HG02588 (cell line): ENCODE results near the gene PERM1.

Experiments used
- ATAC-seq: cut with Tn5 transposase; IDR thresholded peaks from one replicate; pipeline ENCODE4 v1.9.1; 2021; ENCODE audit warnings: mild to moderate bottlenecking, moderate library complexity; ENCODE audit not compliant: unreplicated experiment

The PERM1 gene

DNA sequence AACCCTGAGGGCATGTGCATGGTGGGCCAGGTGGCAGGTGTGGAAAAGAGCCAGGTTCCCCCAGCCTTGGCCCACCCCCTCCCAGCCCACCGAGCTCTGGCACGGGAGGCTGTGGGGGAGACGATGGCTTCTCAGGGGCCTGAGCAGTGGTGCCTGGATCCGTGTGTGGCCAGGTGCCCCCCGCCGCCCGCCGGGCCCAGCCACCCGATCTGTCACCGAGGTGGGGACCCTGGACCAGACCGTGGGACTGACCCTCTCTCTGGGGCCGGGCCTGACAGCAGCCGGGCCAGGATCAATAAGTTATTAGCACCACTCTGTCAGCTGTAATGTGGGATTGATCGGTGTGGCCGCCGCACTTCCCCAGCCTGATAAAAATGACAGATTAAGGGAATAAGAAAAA, 44.4 kb downstream of the PERM1 start:
- no peak for ATAC-seq

DNA sequence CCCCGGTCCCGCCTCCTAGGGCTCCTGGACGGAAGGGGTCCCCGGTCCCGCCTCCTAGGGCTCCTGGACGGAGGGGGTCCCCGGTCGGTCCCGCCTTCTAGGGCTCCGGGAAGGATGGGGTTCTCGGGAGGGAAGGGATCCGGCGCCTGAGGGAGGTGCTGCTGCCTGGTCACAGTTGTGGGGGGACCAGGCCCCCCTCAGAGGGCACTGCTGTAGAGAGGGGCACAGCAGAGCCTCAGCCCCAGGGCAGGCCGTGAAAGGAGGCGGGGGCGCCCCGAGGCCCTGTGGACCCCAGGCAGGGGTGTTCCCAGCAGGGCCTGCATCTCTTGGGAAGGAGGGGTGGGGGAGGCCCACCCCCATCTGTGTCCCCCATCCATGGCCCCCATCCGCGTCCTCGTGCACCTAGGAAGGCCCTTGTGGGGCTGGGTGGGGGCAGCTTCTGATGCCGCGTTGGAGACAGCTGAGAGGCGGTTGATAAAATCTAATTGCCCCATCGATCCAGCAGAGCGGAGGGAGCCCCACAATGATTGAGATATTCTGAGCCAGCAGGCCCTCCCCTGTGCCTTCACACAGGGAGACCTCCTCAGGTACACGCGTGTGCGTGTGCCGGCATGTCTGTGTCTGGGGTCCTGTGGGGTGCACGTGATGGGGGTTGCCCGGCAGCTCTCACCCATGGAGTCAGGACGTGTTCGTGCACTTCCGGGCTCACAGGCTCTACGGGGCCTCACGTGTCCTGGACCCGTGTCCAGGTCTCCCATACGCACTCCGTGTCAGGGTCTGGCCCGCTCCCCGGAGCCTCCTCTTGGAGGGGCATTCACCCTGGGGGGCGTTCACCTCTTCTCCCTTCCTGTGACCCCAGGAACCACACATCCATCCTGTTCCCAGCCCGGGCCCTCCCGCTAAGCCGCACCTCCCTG, 45.3 kb downstream of the PERM1 start:
- ATAC-seq: no peak

DNA sequence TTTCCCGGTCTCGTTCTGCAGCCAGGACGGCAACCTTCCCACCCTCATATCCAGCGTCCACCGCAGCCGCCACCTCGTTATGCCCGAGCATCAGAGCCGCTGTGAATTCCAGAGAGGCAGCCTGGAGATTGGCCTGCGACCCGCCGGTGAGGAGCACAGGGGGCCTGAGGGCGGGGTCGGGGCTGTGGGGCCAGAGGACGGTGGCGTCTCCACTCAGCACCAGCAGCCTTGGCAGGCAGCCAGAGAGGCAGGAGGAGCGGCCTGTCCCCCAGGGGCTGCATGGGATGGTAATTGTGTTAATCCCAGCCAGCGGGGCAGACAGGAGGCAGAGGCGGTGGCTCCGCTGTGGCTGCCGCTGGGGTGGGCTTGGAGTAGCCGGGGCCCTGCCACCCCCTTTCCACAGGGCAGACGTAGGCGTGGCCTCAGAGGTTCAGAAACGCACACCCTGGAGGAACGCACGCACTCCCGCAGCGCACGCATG, 46.1 kb downstream of the PERM1 start:
- no peak for ATAC-seq

DNA sequence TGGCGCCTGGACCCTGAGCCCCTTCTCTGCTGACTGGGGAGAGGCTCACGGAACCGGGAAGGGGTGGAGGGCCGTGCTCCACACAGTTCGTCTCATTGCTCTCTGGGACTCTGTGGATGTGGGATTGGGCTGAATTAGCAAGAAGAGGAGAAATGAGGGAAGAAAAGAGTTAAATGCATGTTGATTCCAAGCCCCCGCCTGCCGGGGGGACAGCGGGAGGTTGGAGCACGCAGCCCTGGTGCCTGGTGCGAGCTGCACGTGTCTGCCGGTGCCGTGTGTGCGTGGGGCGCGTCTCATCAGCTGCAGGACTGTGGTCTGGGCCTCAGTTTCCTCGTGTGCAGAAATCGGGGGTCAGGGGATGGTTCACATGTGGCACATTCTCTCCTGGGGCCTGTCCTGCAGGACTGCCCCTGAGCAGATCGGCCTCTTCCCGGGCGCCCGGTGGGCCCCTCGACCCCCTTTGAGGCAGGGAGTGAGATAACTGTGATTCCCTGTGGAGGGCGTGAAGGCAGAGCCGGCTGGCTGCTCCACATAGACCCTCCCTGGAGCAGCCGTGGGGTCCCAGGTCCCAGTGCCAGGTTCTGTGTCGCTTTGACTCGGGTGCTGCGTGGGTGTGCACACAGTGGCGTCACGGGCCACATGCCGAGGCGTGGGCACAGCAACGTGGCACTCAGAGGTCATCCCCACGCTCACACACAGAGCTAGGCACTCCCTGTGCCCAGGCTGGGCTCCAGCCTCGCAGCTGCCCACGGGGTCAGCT, 46.7 kb downstream of the PERM1 start:
- ATAC-seq: no peak

DNA sequence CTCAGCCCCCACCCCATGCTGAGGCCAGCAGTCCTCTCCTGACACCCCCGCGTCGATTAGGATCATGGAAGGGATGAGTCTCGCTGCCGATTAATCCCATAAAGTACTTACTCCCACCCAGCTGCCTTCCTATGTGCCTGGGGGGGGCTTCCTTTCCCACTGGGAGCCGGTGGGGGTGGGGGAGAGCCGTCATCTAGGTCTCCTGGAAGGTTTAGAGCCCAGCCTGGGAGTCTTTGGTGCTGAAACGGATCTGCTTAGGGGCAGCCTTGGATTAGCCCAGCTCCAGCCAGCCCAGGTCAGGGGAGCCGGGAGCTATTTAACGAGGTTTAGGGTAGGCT, 48.3 kb downstream of the PERM1 start:
- ATAC-seq: no peak

DNA sequence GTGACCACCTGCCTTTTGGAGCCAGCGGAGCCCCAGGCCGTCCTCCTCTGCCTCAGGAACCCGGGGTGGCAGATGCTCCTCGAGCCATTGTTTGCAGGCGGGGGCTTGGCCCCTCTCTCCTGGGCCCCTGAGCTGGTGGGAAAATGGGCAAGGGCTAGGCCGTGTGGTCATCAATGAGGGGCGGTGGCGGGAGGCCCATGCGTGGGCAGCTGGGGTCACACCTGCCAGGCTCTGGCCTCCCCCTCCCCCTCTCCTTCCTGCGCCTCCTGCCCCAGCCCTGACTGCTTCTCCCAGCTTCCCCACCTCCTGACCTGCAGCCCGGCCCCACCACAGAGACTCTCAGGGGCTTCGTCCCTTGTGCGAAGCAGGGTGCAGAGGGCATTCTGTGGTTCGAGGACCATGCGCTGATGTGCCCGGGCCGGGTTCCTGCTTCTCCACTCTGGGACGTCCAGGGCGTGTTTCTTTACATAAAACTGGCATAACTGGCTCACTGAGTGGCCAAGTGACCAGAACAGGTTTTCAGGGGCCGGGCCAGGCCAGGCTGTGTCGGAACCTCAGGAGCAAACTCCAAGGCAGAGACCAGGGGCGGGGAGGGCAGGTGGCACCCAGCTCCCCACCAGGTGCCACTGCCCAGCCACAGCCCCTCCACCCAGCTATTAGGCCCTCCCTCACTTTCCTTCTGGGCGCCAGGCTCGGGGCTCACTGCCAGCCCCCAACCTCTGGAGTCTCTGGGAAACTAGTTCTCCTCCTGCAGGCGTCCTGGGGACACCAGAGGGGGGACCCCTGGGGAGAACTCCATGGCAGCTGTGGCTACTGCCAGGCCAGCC, 48.9 kb downstream of the PERM1 start:
- ATAC-seq: no peak

DNA sequence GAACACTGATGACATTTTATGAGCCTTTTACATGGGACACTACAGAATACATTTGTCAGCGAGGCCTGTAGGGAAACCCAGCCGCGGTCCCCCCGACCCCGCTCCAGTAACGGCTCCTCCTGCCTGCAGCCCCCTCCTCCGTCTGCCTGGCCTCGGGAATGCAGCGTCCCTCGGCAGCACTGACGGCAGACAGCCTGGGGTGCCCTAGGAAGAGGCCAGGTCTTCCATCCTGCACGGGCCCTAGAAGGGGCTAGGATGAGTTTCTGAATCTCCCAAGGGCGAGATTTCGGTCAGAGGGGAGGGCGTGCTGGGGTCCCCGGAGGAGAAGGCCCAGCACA, 49.8 kb downstream of the PERM1 start:
- no peak for ATAC-seq

DNA sequence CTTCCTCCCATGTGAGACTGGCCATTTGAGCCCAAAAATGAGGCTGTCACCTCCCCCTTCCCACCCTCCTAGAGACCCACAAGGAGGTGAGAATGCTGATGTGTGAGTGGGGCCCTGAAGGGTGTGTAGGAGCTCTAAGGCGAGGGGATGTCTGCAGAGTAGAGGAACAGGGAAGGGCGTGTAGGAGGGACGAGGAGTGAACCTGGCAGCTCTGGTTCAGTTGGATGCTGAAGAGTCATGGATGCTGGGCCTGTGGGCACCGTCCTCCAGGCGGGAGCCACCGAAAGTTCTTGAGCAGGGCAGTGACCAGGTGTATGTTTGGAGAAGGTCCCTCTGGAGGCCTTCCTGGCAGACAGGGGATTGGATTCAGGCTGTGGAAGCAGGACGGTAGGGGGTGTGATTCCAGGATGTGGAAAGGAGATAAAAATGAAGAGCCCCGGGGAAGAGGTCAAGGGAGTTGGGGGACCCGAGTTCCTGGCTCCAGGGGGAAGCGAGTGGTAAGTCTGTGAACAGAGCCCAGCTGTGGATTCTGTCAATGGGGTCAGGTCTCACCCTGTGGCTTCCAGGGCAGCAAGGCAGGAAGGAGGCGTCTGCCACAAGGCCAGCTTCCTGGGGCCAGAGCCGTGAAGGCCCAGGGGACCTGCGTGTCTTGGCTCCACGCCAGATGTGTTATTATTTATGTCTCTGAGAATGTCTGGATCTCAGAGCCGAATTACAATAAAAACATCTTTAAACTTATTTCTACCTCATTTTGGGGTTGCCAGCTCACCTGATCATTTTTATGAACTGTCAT, 50.3 kb downstream of the PERM1 start:
- no peak for ATAC-seq

DNA sequence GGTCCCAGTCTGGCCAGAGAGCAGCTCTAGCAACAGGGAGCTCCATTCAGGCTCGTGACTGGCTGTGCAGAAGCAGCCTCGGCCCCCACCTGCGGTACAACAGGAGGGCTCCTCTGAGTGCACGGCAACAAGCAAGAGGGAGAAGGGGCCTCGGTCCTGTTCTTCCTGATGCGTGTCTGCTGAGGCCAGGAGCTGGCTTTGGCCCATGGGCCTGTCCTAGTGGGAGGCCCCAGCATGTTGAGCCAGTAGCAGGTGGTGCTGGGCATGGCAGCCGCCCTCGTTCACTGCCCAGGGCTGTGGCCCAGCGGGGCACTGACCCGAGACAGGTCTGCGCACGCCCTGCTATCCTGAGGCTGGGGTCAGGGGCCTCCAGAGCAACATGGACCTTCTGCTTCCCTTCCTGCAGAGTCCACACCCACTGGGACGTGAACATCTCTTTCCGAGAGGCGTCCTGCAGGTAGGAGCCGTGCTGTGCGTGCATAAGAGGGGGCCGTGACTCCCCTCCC, 51.2 kb downstream of the PERM1 start:
- ATAC-seq: no peak

DNA sequence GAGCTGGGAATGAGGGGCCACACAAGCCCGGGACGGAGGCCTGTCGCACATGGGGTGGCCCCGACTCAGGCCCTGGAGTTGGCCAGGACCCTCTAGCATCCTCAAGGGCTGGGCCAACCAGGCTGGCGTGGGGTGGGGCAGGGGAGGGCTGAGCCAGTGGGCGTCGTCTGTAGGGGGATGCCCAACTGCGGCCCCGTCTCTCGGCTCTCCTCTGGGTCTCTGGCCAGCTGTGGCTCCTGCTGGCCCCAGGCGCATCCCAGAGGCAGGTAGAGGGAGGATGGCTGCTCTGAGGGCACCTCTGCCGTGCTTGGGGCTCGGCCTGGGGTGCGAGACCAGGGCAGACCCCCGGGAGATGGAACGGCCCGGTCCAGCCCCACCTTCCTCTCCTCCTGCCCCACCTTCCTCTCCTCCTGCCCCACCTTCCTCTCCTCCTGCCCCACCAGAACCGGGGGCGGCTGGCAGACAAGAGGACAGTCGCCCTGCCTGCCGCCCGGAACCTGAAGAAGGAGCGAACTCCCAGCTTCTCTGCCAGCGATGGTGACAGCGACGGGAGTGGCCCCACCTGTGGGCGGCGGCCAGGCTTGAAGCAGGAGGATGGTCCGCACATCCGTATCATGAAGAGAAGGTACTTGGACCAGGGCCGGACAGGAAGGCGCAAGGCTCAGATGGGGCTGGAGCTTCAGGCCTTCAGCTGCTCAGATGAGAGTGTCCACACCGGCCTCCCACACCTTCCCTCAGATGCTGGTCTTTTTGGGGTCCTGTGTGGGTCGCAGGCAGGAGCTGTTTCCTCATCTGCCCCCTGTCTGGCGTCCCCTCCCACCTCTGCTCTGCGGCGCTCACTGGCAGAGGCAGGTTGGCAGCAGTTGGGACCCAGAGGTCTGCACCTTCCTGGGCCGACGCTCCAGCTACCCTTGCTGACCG, 51.9 kb downstream of the PERM1 start:
- ATAC-seq: no peak

DNA sequence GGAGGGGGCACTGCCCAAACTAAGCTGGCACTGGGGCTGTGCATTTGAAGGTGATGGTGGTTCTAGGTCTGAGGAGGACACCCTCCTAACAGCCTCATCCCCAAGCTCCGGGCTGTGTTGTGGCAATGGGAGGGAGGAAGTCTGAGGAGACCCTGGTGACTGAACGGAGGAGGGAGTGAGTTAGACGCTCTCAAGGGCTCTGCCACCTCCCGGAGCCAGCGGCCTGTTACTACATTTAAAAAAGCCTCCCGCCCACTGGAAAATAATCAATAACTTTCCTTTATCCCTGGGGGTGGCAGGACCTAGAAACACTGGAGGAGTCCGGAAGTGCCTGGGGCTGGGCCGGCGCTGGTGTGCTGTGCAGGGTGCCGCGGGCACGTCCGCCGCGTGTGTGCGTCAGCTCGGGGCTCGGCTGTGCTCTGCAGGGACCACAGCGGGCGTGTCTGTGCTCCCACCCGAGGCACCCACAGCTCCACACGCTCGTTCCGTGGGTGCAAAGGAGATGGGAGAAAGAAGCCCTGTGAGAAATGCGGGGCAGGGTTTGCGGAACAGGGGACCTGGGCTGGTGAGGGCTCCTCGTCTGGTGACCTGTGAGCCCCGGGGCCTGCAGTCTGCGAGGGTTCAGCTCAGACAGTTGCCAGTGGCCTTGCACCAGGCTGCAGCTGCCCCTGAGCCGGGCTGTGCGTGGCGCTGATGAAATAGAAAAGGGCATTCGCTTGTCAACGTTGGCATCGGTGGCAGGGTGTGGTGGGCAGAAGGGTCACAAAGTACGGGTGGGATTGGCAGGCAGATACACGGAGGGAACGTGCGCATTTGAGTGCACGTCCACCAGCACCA, 52.9 kb downstream of the PERM1 start:
- no peak for ATAC-seq

DNA sequence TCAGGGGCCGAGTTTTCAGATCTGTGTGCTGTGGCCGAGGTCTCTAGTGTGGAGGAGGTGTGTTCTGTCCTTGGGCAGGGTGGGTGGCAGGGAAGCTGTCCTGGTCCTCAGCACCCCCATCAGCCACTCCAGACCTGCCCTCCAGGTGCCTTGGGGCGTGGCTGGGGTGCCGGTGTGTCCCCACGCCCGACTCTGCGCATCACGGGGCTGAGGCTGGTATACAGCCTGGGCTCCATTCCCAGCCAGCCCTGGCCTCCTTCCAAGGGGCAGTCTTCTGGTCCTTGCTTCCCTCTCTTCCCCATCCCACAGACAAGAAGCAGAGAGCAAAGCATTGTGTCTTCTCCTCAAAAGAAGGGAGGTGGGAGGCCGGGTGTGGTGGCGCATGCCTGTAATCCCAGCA, 54.1 kb downstream of the PERM1 start:
- ATAC-seq: no peak

DNA sequence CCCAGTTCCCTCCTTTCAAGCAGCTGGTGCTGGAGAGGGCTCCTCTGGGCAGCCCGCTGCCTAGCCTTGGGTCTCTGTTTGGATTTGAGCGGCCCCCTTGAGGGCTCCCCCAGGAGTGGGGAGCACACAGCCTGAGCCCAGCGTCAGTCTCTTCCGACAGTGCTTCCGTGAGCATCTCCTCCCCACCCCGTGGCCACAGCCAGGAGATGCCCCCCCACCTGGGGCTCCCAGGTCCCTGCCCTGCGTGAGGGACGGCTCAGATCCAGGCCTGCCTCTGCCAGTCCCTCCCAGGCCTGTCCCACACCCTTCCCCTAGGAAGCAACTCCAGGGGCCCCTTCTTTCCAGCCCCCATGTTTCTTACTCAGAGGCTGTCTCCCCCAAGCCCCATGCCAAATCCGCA, 54.7 kb downstream of the PERM1 start:
- no peak for ATAC-seq

DNA sequence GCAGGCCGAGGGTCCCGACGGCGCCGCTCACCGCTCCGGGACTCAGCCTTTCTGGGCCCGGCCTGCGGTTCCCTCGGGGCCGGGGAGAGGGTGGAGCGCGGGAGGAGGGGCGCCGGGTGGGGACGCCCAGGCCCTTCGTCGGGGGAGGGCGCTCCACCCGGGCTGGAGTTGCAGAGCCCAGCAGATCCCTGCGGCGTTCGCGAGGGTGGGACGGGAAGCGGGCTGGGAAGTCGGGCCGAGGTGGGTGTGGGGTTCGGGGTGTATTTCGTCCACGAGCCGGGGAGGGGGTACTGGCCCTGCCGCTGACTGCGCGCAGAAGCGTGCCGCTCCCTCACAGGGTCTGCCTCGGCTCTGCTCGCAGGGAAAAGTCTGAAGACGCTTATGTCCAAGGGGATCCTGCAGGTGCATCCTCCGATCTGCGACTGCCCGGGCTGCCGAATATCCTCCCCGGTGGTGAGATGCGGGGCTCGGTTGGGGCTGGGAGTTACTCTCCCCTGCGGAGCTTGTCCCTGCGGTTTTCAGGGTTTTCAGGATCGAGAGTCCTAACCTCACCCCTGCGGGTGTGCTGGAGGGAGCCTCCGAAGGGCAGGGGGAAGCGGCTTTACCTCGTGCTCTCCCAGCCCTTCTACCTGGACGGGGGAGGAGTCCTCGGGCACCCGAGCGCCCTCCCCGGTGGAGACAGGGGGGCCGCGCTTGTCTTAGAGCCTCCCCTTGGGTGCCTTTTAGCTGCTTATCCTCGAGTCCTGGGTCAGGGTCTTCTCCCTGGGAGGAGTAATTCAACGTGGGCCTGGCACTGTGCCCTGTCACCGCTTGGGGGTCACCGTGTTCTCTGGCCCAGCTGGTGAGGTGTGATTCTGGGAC, 56.1 kb downstream of the PERM1 start:
- ATAC-seq: no peak
